ENCODE data around the gene HILPDA.
"Not testable (repeated sequence)": the region's sequence is repeated elsewhere in the genome, so short reads cannot be mapped to it uniquely, and the experiment has no call there.

- TF ChIP-seq POLR2A (IDR thresholded peaks at IDR 0.05; ENCODE audit: low read length); GATA1 (IDR thresholded peaks at IDR 0.05; ENCODE audit: low read depth, low read length): not testable (repeated sequence)
Measured at GRCh38 chr7:128466871-128467270, 11.2 kb downstream of the HILPDA start.
